Pancreas (tissue), 10 donors: ENCODE measurements around the gene TMED8. TPM values are rescaled to one million over a fixed set of nuclear protein-coding genes. Genes with fewer than 3 reads are reported as not detected.

Experiments used
- ATAC-seq, 4 donors: fragments of 200-7000 bp; cut with Tn5 transposase; one replicate each; pipeline versions ENCODE4 v1.8.0 to v1.9.1; 2020; ENCODE audit warnings: mild to moderate bottlenecking in 4 of 4, moderate library complexity in 4 of 4
- DNase-seq, 6 donors: peaks; one replicate each; pipeline ENCODE4 v3.0.0-alpha.2; 2020
- FAIRE-seq: peaks from 2 replicates; lab custom pipeline; 2012; peaks lifted over from hg19 to GRCh38; lab: Jason Lieb, UNC
- H3K27ac ChIP-seq, 4 donors: fragments of 200-600 bp; sonication (generic); 1 replicate in 3 of 4; 2 replicates in 1 of 4; pipeline versions ENCODE4 v1.5.0 to v1.8.0; 2020
- H3K27me3 ChIP-seq, 4 donors: fragments of 200-600 bp; one replicate each; pipeline ENCODE4 v1.8.0; 2021
- H3K36me3 ChIP-seq, 3 donors: fragments of 200-600 bp; sonication (generic) in 1 of 3; one replicate each; pipeline versions ENCODE4 v1.5.0 to v1.8.0; 2020 to 2021
- H3K4me1 ChIP-seq, 3 donors: fragments of 200-600 bp; one replicate each; pipeline ENCODE4 v1.8.0; 2021
- H3K4me3 ChIP-seq, 4 donors: fragments of 200-600 bp; sonication (generic) in 2 of 4; one replicate each; pipeline versions ENCODE4 v1.5.0 to v1.8.0; 2020 to 2021
- H3K9me3 ChIP-seq, 4 donors: fragments of 200-600 bp; one replicate each; pipeline ENCODE4 v1.8.0; 2021
- WGBS, 2 donors: extraction: QIAGEN DNeasy Blood & Tissue Kit; methylation state at CpG; one replicate each; pipeline ENCODE4 v1.1.7; 2013; 5-methylcytosine and 5-hydroxymethylcytosine counted together
- intact Hi-C, 3 donors: fragments of 100-400 bp; cut with DNase I; formaldehyde crosslinking; loops; one replicate each; pipeline versions ENCODE4 v1.11.1 to v1.14.2; 2022
- polyA plus RNA-seq, 2 donors: library from polyadenylated mRNA; stranded (reverse); fragments of 200-250 nt; gene quantifications; one replicate each; pipeline ENCODE4 v1.2.3, GENCODE V29; 2013
- total RNA-seq, 6 donors: library from RNA; stranded (reverse); fragmentation: NEBNext Ultra II Directional in 4 of 6; extraction: Animal tissue kit (Norgen Biotek cat#: 25700) in 4 of 6; gene quantifications; one replicate each; pipeline versions ENCODE4 v1.2.1 to v1.2.4, GENCODE V29; 2021 to 2023
- TF ChIP-seq, protein P1 (sequence below), 4 donors: fragments of 200-600 bp; sonication (generic) in 3 of 4; IDR thresholded peaks; one replicate each; pipeline versions ENCODE4 v1.5.0 to v1.8.0; 2021; ENCODE audit warnings: antibody characterized with exemption in 4 of 4
- donor health status: healthy with polysubstance abuse.
- donor health status: DM: no; HTN: no; CAD: no; lungs with moderate emphysema.
- donor health status: DM: no; HTN: no; CAD: no.
- donor health status: control.
- donor health status: control.
- donor health status: Bipolar disorder and iron deficiency.
- donor health status: DM: yes; HTN: yes; CAD: no.
- donor health status: DM: no; HTN: no; CAD: no.
- donor health status: DM: no; HTN: no; CAD: no.
- donor health status: DM: yes; HTN: yes; CAD: no.

The TMED8 gene
- total and polyA plus RNA-seq, 8 donors, result 2.7 to 9.6 (median 5.8) TPM

DNA sequence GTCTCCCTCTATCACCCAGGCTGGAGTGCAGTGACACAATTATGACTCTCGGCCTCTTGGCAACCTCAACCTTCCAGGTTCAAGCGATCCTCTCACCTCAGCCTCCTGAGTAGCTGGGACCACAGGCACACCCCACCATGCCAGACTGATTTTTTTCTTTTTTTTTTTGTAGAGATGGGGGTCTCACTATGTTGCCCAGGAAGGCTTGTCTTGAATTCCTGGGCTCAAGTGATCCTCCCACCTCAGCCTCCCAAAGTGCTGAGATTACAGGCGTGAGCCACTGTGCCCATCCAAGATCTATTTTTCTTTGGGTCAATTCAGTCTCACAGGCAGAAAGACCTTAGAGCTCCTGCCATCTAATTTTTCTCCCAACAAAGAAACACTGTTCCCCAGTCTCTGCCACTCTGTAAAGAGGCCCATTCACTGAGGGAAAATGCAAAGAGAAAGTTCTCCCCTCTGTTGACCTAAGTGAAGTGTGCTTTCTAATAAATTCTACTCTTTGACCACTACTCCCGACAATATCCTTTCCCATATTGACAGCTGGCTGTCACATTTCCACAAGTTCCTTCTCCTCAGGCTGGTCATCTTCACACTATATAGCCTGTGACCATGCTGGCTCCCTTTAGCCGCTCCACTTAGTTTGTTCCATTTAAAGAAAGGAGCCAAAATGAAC lies 23.3 kb downstream of the TMED8 start:
- TF ChIP-seq, protein P1, sequence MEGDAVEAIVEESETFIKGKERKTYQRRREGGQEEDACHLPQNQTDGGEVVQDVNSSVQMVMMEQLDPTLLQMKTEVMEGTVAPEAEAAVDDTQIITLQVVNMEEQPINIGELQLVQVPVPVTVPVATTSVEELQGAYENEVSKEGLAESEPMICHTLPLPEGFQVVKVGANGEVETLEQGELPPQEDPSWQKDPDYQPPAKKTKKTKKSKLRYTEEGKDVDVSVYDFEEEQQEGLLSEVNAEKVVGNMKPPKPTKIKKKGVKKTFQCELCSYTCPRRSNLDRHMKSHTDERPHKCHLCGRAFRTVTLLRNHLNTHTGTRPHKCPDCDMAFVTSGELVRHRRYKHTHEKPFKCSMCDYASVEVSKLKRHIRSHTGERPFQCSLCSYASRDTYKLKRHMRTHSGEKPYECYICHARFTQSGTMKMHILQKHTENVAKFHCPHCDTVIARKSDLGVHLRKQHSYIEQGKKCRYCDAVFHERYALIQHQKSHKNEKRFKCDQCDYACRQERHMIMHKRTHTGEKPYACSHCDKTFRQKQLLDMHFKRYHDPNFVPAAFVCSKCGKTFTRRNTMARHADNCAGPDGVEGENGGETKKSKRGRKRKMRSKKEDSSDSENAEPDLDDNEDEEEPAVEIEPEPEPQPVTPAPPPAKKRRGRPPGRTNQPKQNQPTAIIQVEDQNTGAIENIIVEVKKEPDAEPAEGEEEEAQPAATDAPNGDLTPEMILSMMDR (IDR thresholded peaks at IDR 0.05), result no peak
- Histone ChIP-seq H3K9me3 (no peaks in the 10 kb centered on the region), H3K4me3 (no peak overlapping the region), H3K4me1 (no peaks in the 10 kb centered on the region), H3K36me3 (peaks cover 0 to 10% (median 0%) of the 10 kb centered on the region in 3 donors), H3K27ac (no peak overlapping the region), H3K27me3 (no peaks in the 10 kb centered on the region)
- DNase-seq, result no peak
- intact Hi-C loops, result no loop called here
- ATAC-seq, result no peak
- no peak for FAIRE-seq
- 80 to 89% methylated on average over 5 of the region's 5 CpGs for WGBS, 2 donors

DNA sequence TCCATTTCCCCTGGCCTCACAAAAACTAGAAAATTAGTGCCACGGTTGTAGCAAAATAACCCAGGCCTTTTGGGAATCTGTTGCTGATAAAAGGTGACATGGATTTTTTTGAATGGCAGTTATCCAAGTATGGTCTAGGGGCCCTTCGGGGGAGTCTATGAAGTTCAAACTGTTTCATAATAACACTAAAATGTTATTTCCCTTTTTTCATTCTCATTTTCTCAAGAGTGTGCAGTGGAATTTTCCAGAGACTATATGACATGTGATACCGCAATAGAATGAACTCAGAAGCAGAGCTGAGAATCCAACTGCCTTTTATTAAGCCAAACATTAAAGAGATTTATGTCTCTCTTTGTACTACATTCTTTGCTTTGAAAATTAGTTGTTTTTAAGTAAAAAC lies 29.1 kb downstream of the TMED8 start:
- 86% methylated on average over 3 of the region's 3 CpGs for WGBS, 2 donors
- Histone ChIP-seq H3K4me3 (no peak overlapping the region), H3K27me3 (no peaks in the 10 kb centered on the region), H3K4me1 (no peaks in the 10 kb centered on the region), H3K36me3 (peaks cover 0 to 16% (median 0%) of the 10 kb centered on the region in 3 donors), H3K27ac (no peak overlapping the region), H3K9me3 (no peaks in the 10 kb centered on the region)
- ATAC-seq (peak in 2 of 4 donors; percentile 31 to 44), DNase-seq (no peak), FAIRE-seq (no peak)
- TF ChIP-seq, protein P1 (IDR thresholded peaks at IDR 0.05), result no peak
- intact Hi-C loops, result no loop called here

DNA sequence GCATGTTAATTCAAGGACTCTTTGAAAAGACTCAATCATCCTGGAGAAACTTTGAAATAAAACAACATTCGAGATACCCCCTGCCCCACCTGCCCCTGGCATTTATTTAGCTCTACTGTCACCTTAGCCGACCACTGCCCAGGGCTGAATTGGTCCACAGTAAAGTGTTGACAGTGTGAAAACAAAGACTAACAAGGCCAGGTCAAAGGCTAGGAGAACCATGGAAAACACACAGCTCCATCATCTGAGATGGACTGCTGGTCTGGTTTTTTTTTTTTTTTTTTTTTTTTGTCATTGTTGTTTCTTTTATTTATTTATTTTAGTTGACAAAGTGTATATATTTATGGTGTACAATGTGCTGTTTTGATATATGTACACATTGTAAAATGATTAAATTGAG lies 30.4 kb downstream of the TMED8 start:
- FAIRE-seq, result no peak
- 80 to 87% methylated on average over 2 of the region's 2 CpGs for WGBS, 2 donors

GRCh38 chr14:77344377-77344996 lies 32.4 kb downstream of the TMED8 start:
- no peak overlapping the region for H3K27ac ChIP-seq
- FAIRE-seq, result no peak
- intact Hi-C loops, result no loop called here
- WGBS, 2 donors, result 82 to 90% methylated on average over 3 of the region's 3 CpGs
- H3K4me3 ChIP-seq, result no peak overlapping the region
- peaks cover 0 to 14% (median 0%) of the 10 kb centered on the region in 3 donors for H3K36me3 ChIP-seq
- no peak for ATAC-seq
- no peaks in the 10 kb centered on the region for H3K27me3 ChIP-seq
- no peak for DNase-seq
- TF ChIP-seq, protein P1 (IDR thresholded peaks at IDR 0.05), result no peak
- H3K9me3 ChIP-seq, result no peaks in the 10 kb centered on the region
- no peaks in the 10 kb centered on the region for H3K4me1 ChIP-seq

More for the DNA sequence above, 30.4 kb downstream of the TMED8 start:
- ATAC-seq, result no peak
- Histone ChIP-seq H3K27ac (no peak overlapping the region), H3K36me3 (peaks cover 0 to 20% (median 0%) of the 10 kb centered on the region in 3 donors), H3K27me3 (no peaks in the 10 kb centered on the region), H3K4me3 (no peak overlapping the region), H3K9me3 (no peaks in the 10 kb centered on the region), H3K4me1 (no peaks in the 10 kb centered on the region)
- TF ChIP-seq, protein P1 (IDR thresholded peaks at IDR 0.05), result no peak
- intact Hi-C loops, result no loop called here
- no peak for DNase-seq

- no peaks in the 10 kb centered on the region for H3K27me3 ChIP-seq
- intact Hi-C loops, result no loop called here
- no peaks in the 10 kb centered on the region for H3K9me3 ChIP-seq
- FAIRE-seq (no peak), DNase-seq (no peak), ATAC-seq (no peak)
- 78 to 80% methylated on average over 2 of the region's 2 CpGs for WGBS, 2 donors
- TF ChIP-seq, protein P1 (IDR thresholded peaks at IDR 0.05), result no peak
- H3K36me3 ChIP-seq, result peaks cover 0 to 9% (median 0%) of the 10 kb centered on the region in 3 donors
- no peak overlapping the region for H3K27ac ChIP-seq
- no peaks in the 10 kb centered on the region for H3K4me1 ChIP-seq
- H3K4me3 ChIP-seq, result no peak overlapping the region
Observed at GRCh38 chr14:77343662-77344061, 33.2 kb downstream of the TMED8 start.
